ENCODE measurements around the gene PCDHGB6.

DNA sequence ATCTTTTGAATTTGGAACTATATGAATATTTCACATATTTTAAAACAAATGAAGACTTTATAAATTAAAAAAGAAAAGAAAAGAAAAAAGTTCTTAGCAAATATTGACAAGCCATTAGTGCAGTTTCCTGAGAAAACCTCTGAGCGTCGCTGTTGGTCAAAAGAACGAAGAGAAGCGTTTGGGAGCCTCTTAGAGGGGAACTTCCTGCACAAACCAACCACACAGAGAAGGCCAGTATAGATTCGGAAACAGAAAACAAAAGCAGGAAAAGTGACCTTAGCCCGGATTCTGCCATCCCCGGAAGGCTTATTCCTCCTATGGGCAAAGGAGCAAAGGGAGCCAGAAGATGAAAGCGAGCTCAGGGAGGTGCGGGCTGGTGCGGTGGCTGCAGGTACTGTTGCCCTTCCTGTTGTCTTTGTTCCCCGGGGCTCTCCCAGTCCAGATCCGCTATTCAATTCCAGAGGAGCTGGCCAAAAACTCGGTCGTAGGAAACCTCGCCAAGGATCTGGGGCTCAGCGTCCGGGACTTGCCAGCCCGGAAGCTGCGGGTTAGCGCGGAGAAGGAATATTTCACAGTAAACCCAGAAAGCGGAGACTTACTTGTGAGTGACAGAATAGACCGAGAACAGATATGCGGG is 47.9 kb upstream of the PCDHGB6 start, which contains the start of gene PCDHGB2:
- no peak for TF ChIP-seq POLR2A (IDR thresholded peaks at IDR 0.05; ENCODE audit: low read depth, low read length)
- no peak for TF ChIP-seq POLR2AphosphoS5 (IDR thresholded peaks at IDR 0.05; ENCODE audit: low read depth, low read length)
- TF ChIP-seq TAF1 (IDR thresholded peaks at IDR 0.05; ENCODE audit: borderline replicate concordance, low read depth, low read length) = no peak
